NCI-H510A (cell line): ENCODE measurements around the gene EIF4A3.

Experiments
- DNase-seq: peaks from one replicate; lab custom pipeline; 2025; lab: John Stamatoyannopoulos, UW

The EIF4A3 gene

DNA sequence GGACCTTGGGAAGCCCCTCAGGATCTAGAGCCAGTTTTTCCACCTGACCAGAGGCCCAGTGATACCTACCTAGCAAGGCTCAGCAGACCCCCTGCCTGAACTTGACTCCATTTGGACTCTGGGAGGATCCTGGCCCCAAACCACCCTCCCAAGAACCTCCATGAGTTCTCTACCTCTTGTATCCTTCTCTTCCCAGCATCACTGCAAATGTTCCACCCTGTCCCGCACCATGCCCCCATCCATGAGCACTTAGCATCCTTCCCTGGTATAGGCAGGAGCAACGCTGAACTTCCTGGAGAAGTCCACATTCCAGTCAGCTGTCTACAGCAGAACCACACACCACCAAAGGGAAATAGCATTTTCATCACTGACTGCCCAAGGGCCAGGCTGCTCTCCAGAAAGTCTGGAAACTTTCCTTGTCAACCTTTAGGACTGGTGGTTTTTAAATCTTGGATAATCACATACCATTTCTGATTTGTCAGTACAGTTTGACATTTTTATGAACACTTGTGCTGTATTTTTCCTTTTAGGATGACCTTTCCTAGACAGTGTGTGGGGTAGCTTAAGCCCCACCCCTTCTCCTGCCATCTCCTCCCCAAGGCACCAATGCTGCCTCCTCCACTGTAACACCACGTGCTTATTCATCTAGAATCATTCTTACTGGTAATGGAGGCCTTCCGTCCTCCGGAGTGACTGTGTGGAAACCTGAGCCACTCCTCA is 13.9 kb downstream of the EIF4A3 start:
- DNase-seq: no peak

DNA sequence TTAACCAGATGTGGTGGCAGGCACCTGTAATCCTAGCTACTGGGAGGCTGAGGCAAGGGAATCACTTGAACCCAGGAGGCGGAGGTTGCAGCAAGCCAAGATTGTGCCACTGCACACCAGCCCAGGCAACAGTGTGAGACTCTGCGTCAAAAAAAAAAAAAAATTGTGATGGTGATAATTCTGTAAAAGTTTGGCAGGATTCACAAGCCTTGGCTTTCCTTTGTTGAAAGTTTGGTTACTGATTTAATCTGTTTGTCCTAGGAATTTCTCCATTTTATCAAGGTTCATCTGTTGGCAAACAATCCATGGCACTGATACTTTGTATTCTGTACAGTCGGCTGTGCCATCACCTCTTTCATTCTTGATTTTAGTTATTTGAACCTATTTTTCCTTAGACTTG is 15.9 kb downstream of the EIF4A3 start:
- DNase-seq: no peak

DNA sequence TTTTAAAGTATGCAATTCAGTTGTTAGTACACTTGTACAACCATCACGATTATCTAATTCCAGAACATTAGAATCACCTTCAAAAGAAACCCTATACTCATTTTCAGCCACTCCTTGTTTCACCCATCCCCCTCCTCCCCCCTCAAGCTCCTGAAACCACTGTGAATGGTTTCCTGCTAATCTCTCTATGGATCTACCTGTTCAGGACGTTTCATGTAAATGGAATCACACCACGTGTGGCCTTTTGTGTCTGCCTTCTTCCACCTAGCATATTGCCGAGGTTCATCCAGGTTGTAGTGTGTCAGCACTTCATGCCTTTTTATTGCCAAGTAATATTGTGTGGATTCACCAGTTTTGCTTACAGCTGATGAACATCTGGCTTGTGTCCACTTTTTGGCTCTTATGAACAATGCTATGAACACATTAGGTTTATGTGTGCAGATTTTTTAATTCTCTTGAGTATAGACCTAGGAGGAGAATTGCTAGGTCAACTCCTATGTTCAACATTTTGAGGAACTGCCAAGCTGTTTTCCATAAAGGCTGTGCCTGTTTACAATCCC is 17.8 kb downstream of the EIF4A3 start:
- no peak for DNase-seq

DNA sequence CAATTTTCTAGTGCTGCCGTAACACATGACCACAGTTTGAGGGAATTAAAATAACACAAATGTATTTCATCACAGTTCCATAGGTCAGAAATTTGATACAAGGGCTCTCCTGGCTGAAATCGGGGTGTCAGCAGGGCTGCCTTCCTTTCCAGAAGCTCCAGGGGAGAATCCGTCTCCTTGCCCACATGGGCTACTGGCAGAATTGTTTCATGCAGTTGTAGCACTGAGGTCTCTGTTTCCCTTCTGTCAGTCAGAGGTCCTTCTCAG is 20.5 kb downstream of the EIF4A3 start:
- no peak for DNase-seq

GRCh38 chr17:80125656-80126448 is 21.1 kb downstream of the EIF4A3 start:
- no peak for DNase-seq

DNA sequence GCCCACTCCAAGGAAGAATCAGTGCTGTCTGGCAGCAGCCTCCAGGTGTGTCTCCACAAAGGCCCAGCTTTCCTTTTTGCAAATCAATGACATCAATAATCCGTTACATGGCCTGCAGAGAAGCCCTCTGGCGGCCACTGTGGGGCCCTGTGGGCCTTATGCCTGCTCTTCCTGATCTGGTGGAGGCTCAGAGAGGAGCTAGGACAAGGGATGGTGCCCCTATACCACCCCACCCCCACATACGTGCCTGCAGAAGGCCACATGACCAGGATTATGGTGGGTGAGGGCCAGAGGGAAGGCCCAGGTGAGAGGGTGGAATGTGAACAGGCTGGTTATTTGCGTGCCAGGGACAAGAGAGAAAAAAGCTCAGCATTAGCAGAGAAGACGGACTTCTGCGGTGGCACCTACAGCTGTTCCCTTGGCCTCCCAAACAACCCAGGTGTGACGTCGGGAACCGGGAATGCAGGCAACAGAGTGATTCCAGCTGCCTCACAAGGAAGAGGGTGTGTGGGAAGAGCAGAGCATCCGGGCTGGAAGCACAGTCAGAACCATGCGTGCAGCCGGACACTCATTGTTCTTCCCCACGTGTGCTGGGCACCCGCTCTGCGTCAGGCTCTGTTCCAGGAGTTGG is 22.5 kb downstream of the EIF4A3 start:
- peak; percentile 36 for DNase-seq

DNA sequence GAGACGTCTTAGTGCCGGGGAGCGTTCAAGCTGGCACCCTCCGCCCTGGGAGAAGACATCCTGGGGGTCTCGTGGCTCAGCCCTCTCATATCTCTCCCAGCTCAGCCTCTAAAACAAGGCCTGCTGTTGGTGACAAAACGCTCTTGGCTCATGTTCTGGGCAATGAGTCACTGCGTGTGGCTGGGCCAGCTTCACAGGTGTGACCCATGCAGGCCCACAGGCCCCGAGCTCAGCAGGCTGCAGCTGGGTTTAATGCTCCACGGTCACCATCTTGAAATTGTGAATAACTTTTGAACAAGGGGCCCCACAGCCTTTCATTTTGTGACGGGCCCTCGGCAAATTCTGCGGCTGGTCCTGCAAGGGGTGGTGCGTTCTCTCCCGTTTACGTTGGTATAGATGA is 23.1 kb downstream of the EIF4A3 start:
- DNase-seq: no peak

- DNase-seq: no peak
Measured at GRCh38 chr17:80122926-80123505, 23.9 kb downstream of the EIF4A3 start.

- no peak for DNase-seq
Measured at GRCh38 chr17:80122026-80122575, 24.8 kb downstream of the EIF4A3 start.

GRCh38 chr17:80119839-80120238 is 27.1 kb downstream of the EIF4A3 start:
- DNase-seq: no peak

- DNase-seq: no peak
Measured at GRCh38 chr17:80119271-80119791, 27.6 kb downstream of the EIF4A3 start.

GRCh38 chr17:80118601-80119270 is 28.2 kb downstream of the EIF4A3 start:
- no peak for DNase-seq

DNA sequence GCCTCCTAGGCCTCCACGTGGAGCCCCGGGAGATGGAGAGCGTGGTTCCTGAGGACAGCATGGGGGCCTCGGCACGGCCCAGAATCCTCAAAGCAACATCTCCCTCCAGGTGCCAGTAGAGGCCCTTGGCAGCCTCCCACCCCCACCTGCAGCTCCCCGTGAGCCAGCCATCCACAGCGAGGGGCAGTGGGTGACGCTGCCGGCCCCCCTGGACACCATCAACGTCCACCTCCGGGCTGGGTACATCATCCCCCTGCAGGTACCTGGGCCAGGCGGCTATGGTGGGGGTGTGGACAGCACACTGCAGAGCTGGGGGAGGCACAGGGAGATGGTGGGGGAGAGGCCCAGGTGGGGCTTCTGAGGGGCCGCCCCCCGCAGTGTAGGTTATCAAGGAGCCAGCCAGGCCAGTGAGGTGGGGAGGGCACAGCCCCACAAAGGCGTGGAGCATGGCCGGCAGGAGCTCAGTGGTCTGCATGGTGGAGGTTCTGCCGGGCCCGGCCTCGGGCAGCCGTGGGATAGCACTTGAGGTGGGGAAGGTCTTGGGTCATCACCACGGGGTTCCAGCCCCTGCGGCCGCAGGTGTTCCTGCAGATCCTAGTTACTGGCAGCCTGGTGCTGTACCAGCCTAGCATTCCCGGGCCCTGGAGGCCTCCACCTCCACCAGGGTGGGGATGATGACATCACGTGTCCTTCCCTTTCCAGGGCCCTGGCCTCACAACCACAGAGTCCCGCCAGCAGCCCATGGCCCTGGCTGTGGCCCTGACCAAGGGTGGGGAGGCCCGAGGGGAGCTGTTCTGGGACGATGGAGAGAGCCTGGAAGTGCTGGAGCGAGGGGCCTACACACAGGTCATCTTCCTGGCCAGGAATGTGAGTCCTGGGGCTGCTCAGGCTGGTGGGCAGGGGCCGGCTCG is 29.2 kb downstream of the EIF4A3 start:
- no peak for DNase-seq

DNA sequence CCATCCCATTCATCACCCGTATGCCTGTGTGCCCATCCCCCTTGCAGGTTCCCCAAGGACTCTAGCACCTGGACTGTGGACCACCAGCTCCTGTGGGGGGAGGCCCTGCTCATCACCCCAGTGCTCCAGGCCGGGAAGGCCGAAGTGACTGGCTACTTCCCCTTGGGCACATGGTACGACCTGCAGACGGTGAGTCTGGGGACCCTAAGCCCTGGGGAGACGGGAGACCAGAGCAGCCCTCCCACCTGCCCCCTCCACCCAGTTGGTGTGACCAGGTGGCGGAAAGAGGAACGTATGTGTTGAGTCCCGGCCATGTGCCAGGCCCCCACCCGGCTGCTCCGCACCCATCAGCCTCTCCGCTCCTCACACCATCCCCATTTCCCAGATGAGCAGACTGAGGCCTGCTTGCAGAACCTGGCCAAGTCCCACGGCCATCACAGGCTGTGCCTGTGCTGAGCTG is 30.0 kb downstream of the EIF4A3 start:
- no peak for DNase-seq

GRCh38 chr17:80116276-80116920 is 30.5 kb downstream of the EIF4A3 start:
- no peak for DNase-seq

- DNase-seq: no peak
Measured at GRCh38 chr17:80115159-80115558, 31.8 kb downstream of the EIF4A3 start.

- no peak for DNase-seq
Measured at GRCh38 chr17:80114758-80115157, 32.2 kb downstream of the EIF4A3 start.

- DNase-seq: no peak
Measured at GRCh38 chr17:80113033-80113484, 33.9 kb downstream of the EIF4A3 start.

DNA sequence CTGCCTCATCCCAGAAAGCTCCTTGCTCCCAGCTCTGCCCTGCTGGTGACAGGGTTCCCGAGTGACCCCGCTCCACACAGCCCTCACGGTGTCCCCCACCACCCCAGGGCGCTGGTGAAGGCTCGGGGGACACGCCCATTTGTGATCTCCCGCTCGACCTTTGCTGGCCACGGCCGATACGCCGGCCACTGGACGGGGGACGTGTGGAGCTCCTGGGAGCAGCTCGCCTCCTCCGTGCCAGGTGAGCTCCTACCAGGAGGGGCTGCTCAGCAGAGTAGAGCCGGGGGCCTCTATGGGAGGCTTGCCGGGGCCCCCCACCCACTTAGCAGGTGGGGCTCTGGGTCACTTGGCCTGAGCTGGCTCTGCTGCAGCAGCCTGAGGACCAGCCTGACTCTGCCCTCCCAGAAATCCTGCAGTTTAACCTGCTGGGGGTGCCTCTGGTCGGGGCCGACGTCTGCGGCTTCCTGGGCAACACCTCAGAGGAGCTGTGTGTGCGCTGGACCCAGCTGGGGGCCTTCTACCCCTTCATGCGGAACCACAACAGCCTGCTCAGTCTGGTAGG is 34.4 kb downstream of the EIF4A3 start:
- no peak for DNase-seq
